ENCODE results near the gene IL36B.

Gene IL36B

GRCh38 chr2:113076954-113077669 lies 24.4 kb upstream of the IL36B start:
- DNase-seq (ENCODE audit: low read depth): no peak

- DNase-seq (ENCODE audit: low read depth): no peak
Measured at GRCh38 chr2:113075600-113075999, 22.9 kb upstream of the IL36B start.

GRCh38 chr2:113075030-113075429 lies 22.4 kb upstream of the IL36B start:
- DNase-seq (ENCODE audit: low read depth): no peak

GRCh38 chr2:113073325-113073834 lies 20.7 kb upstream of the IL36B start:
- no peak for DNase-seq (ENCODE audit: low read depth)

GRCh38 chr2:113072584-113072983 lies 19.9 kb upstream of the IL36B start:
- no peak for DNase-seq (ENCODE audit: low read depth)

GRCh38 chr2:113070606-113070975 lies 17.9 kb upstream of the IL36B start:
- no peak for DNase-seq (ENCODE audit: low read depth)

- no peak for DNase-seq (ENCODE audit: low read depth)
Measured at GRCh38 chr2:113069676-113070605, 17.3 kb upstream of the IL36B start.

- DNase-seq (ENCODE audit: low read depth): no peak
Measured at GRCh38 chr2:113068706-113069485, 16.2 kb upstream of the IL36B start.

- no peak for DNase-seq (ENCODE audit: low read depth)
Measured at GRCh38 chr2:113068249-113068648, 15.6 kb upstream of the IL36B start.

- DNase-seq (ENCODE audit: low read depth): no peak
Measured at GRCh38 chr2:113067681-113068080, 15.0 kb upstream of the IL36B start, which contains the start of gene IL1F10. IL1F10 (plus strand) TSS chr2:113067970; CDS start chr2:113072739, 4,769 bp downstream.

GRCh38 chr2:113064898-113065297 lies 12.2 kb upstream of the IL36B start:
- no peak for DNase-seq (ENCODE audit: low read depth)

- no peak for DNase-seq (ENCODE audit: low read depth)
Measured at GRCh38 chr2:113064281-113064680, 11.6 kb upstream of the IL36B start.

- DNase-seq (ENCODE audit: low read depth): no peak
Measured at GRCh38 chr2:113061896-113062770, 9.5 kb upstream of the IL36B start.

- no peak for DNase-seq (ENCODE audit: low read depth)
Measured at GRCh38 chr2:113061241-113061640, 8.6 kb upstream of the IL36B start.

GRCh38 chr2:113060796-113061195 lies 8.1 kb upstream of the IL36B start:
- no peak for DNase-seq (ENCODE audit: low read depth)

- no peak for DNase-seq (ENCODE audit: low read depth)
Measured at GRCh38 chr2:113060396-113060795, 7.7 kb upstream of the IL36B start.

GRCh38 chr2:113058998-113059960 lies 6.6 kb upstream of the IL36B start, which contains the start of gene IL36RN:
IL36RN (plus strand) TSS chr2:113059198; CDS start chr2:113059439, 241 bp downstream.
- no peak for DNase-seq (ENCODE audit: low read depth)

- no peak for DNase-seq (ENCODE audit: low read depth)
Measured at GRCh38 chr2:113058411-113058994, 5.8 kb upstream of the IL36B start.

- no peak for DNase-seq (ENCODE audit: low read depth)
Measured at GRCh38 chr2:113057117-113057516, 4.5 kb upstream of the IL36B start.
